K562 (cell line): Measurements from ENCODE around the gene ATL2. TPM values are rescaled to one million over a fixed set of nuclear protein-coding genes. Genes with fewer than 3 reads are reported as not detected.
A peak's percentile ranks its signal among the peaks of the same experiment; 100 is the strongest.

ENCODE experiments used
- ADNP ChIP-seq: fragments of 200-800 bp; sonication (Bioruptor generic); IDR thresholded peaks from 2 replicates; pipeline ENCODE4 v1.6.1; 2016; ENCODE audit warnings: missing genetic modification characterization, missing compliant biosample characterization
- ARHGAP35 ChIP-seq: fragments of 450-650 bp; IDR thresholded peaks from 2 replicates; pipeline ENCODE4 v1.6.1; 2018; ENCODE audit not compliant: partially characterized antibody
- BRF2 ChIP-seq: IDR thresholded peaks from 3 replicates; pipeline ENCODE4 v1.6.1; 2011; ENCODE audit warnings: borderline replicate concordance, mild to moderate bottlenecking; ENCODE audit not compliant: insufficient read length, insufficient read depth
- CBX8 ChIP-seq: fragments of 200-600 bp; sonication (generic); IDR thresholded peaks from 2 replicates; pipeline ENCODE4 v1.6.1; 2012; ENCODE audit warnings: borderline replicate concordance, mixed run types, low read depth, mild to moderate bottlenecking, moderate library complexity, mixed read lengths, low read length, control low read depth, inconsistent platforms; ENCODE audit not compliant: poor library complexity, severe bottlenecking; ENCODE audit errors: extremely low read depth
- DDX20 ChIP-seq: fragments of 450-650 bp; IDR thresholded peaks from 2 replicates; pipeline ENCODE4 v1.6.1; 2016; ENCODE audit warnings: missing genetic modification characterization, low read depth, mild to moderate bottlenecking, missing compliant biosample characterization, moderate library complexity
- EGR1 ChIP-seq: fragments of 450-650 bp; conservative IDR thresholded peaks from 2 replicates; pipeline ENCODE4 v1.6.1; 2017; ENCODE audit warnings: mild to moderate bottlenecking
- MAFF ChIP-seq: IDR thresholded peaks from 2 replicates; pipeline ENCODE4 v1.6.1; 2012; ENCODE audit warnings: low read length, improper control_type of control experiment
- NFATC3 ChIP-seq: fragments of 450-650 bp; IDR thresholded peaks from 2 replicates; pipeline ENCODE4 v1.6.1; 2017; ENCODE audit warnings: mild to moderate bottlenecking
- POLR2B ChIP-seq: fragments of 450-650 bp; IDR thresholded peaks from 2 replicates; pipeline ENCODE4 v1.6.1; 2018; ENCODE audit warnings: low read depth; ENCODE audit not compliant: partially characterized antibody
- PTBP1 ChIP-seq: fragments of 200-400 bp; formaldehyde crosslinking; IDR thresholded peaks from 2 replicates; pipeline ENCODE4 v1.6.1; 2017; ENCODE audit warnings: low read depth, low read length
- SLC30A9 ChIP-seq: fragments of 250-450 bp; sonication (Bioruptor Pico); IDR thresholded peaks from 2 replicates; pipeline ENCODE4 v1.8.0; 2022; ENCODE audit warnings: mild to moderate bottlenecking, moderate library complexity
- SRSF3 ChIP-seq: fragments of 200-400 bp; formaldehyde crosslinking; IDR thresholded peaks from 2 replicates; pipeline ENCODE4 v1.6.1; 2016; ENCODE audit warnings: mild to moderate bottlenecking, low read length, moderate library complexity; ENCODE audit not compliant: insufficient read depth
- TEAD4 ChIP-seq, 2 experiments: sonication (generic) in 1 of 2; formaldehyde crosslinking in 1 of 2; IDR thresholded peaks; 2 replicates each; pipeline versions ENCODE4 v1.6.1 to v1.8.0; 2012 to 2022; ENCODE audit warnings: borderline replicate concordance in 1 of 2, inconsistent platforms in 1 of 2, low read length in 1 of 2, mild to moderate bottlenecking in 1 of 2, missing genetic modification reagents in 1 of 2
- VEZF1 ChIP-seq: fragments of 200-800 bp; sonication (Bioruptor generic); IDR thresholded peaks from 2 replicates; pipeline ENCODE4 v1.6.1; 2017; ENCODE audit warnings: missing genetic modification characterization, missing compliant biosample characterization
- ZNF324 ChIP-seq: fragments of 250-450 bp; sonication (Bioruptor Pico); IDR thresholded peaks from 2 replicates; pipeline ENCODE4 v1.4.0; 2020; ENCODE audit warnings: mild to moderate bottlenecking
- ZNF347 ChIP-seq: fragments of 450-650 bp; formaldehyde crosslinking; IDR thresholded peaks from 2 replicates; pipeline ENCODE4 v1.4.0; 2020; ENCODE audit warnings: low read depth, mild to moderate bottlenecking, moderate library complexity
- ZNF445 ChIP-seq: fragments of 250-450 bp; sonication (Bioruptor Pico); IDR thresholded peaks from 2 replicates; pipeline ENCODE4 v1.4.0; 2020; ENCODE audit warnings: low read depth, mild to moderate bottlenecking, moderate library complexity
- ZNF584 ChIP-seq: fragments of 200-800 bp; sonication (Bioruptor generic); IDR thresholded peaks from 2 replicates; pipeline ENCODE4 v1.6.1; 2016; ENCODE audit warnings: low read depth, mild to moderate bottlenecking, missing genetic modification characterization, missing compliant biosample characterization
- polyA plus RNA-seq, 8 experiments: library from polyadenylated mRNA; depleted of rRNA in 4 of 8; stranded (reverse) in 5 of 8; unstranded in 3 of 8; fragments of >200 nt; fragmentation: Nextera tagmentation in 2 of 8; fragmentation: Illumina TruSeq in 1 of 8; extraction: Ambion mirVana in 2 of 8; extraction: Trizol in 1 of 8; gene quantifications; 2 replicates each; pipeline versions ENCODE4 v1.2.1 to v1.2.3, GENCODE V29; 2011 to 2014; ENCODE audit warnings: inconsistent platforms in 1 of 8, missing spikeins in 1 of 8
- total RNA-seq, 7 experiments: library from RNA; depleted of rRNA in 6 of 7; stranded (reverse); fragments of >200 nt in 6 of 7; fragmentation: Illumina TruSeq in 2 of 7; extraction: Trizol in 2 of 7; gene quantifications; 2 replicates each; pipeline versions ENCODE4 v1.2.1 to v1.2.3, GENCODE V29; 2011 to 2021; ENCODE audit warnings: low replicate concordance in 1 of 7
- TF ChIP-seq, protein P1 (sequence below): fragments of 450-650 bp; IDR thresholded peaks from 2 replicates; pipeline ENCODE4 v1.6.1; 2018; ENCODE audit warnings: mild to moderate bottlenecking, low read depth; ENCODE audit not compliant: partially characterized antibody
- TF ChIP-seq, protein P2 (sequence below): IDR thresholded peaks from 2 replicates; pipeline ENCODE4 v1.6.1; 2014; ENCODE audit warnings: antibody characterized with exemption

ATL2 gene
- total and polyA plus RNA-seq, 9 of the 15 experiments (the other 6 are each of a cell fraction or from before 2014, with no cell fraction given): 12.0 to 80.8 (median 70.2) TPM

GRCh38 chr2:38386377-38386776 lies 9.3 kb upstream of the ATL2 start (continued):
- TF ChIP-seq TEAD4 (IDR thresholded peaks at IDR 0.05; ENCODE audit: low read length) (0 out of 2 replicates have a peak, but pooled peaks have one; percentile 25), TEAD4 (CRISPR knock-in tag; IDR thresholded peaks at IDR 0.05; ENCODE audit: borderline replicate concordance) (no peak), MAFF (peak; percentile 73), EGR1 (no peak), ARHGAP35 (no peak), ADNP (tag) (no peak), VEZF1 (CRISPR knock-in tag) (no peak), CBX8 (no peak), PTBP1 (no peak), ZNF324 (no peak), POLR2B (no peak), DDX20 (tag) (no peak), SRSF3 (no peak), SLC30A9 (CRISPR knock-in tag) (no peak), ZNF347 (CRISPR knock-in tag) (no peak), ZNF584 (CRISPR knock-in tag) (no peak), NFATC3 (no peak), BRF2 (no peak), ZNF445 (CRISPR knock-in tag) (no peak)
- TF ChIP-seq, protein P1, sequence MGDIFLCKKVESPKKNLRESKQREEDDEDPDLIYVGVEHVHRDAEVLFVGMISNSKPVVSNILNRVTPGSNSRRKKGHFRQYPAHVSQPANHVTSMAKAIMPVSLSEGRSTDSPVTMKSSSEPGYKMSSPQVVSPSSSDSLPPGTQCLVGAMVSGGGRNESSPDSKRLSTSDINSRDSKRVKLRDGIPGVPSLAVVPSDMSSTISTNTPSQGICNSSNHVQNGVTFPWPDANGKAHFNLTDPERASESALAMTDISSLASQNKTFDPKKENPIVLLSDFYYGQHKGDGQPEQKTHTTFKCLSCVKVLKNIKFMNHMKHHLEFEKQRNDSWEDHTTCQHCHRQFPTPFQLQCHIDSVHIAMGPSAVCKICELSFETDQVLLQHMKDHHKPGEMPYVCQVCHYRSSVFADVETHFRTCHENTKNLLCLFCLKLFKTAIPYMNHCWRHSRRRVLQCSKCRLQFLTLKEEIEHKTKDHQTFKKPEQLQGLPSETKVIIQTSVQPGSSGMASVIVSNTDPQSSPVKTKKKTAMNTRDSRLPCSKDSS: no peak
- TF ChIP-seq, protein P2, sequence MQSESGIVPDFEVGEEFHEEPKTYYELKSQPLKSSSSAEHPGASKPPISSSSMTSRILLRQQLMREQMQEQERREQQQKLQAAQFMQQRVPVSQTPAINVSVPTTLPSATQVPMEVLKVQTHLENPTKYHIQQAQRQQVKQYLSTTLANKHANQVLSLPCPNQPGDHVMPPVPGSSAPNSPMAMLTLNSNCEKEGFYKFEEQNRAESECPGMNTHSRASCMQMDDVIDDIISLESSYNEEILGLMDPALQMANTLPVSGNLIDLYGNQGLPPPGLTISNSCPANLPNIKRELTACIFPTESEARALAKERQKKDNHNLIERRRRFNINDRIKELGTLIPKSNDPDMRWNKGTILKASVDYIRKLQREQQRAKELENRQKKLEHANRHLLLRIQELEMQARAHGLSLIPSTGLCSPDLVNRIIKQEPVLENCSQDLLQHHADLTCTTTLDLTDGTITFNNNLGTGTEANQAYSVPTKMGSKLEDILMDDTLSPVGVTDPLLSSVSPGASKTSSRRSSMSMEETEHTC: no peak
